Measurements from ENCODE around the gene ULK3.

ULK3 gene

DNA sequence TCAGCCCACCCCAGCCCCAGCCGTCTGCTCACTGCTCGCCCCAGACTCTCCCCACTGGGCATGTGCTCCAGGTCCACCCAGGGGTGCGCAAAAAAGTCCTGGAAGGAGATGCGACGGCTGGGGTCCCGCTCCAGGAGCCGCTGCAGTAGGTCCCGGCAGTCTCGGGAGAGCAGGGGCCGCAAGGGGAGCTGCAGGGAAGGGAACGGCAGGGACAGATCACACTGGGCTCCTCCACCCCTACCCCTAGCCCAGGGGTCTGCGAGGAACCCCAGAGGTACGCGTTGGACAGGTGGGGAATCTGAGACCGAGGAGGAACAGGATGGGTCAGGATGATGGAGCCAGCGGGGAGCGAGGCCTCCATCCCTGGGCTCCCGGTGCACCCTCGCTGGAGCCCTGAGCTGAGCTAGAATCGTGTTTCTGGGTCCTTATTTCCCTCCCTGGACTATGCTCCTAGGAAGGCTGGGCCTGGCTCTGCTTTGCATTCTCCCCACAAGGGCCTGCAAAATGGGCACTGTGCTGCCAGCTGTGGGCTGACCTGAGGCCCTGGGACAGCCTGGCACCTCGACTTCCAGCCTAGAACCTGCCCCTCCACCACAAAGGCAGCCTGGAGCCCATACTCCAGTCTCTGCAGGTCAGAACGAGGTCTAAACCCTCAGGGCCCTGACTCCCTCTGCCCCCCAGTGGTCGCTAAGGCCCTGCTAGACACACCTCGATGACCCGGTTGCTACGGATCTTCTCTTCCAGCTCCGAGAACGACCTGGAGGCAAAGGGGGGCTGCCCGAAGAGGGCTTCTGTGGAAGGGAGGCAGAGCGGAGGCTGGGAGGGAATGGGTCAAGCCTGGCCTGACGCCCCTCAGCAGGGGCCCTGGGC lies 3.2 kb downstream of the ULK3 start:
- no peak for DNase-seq

DNA sequence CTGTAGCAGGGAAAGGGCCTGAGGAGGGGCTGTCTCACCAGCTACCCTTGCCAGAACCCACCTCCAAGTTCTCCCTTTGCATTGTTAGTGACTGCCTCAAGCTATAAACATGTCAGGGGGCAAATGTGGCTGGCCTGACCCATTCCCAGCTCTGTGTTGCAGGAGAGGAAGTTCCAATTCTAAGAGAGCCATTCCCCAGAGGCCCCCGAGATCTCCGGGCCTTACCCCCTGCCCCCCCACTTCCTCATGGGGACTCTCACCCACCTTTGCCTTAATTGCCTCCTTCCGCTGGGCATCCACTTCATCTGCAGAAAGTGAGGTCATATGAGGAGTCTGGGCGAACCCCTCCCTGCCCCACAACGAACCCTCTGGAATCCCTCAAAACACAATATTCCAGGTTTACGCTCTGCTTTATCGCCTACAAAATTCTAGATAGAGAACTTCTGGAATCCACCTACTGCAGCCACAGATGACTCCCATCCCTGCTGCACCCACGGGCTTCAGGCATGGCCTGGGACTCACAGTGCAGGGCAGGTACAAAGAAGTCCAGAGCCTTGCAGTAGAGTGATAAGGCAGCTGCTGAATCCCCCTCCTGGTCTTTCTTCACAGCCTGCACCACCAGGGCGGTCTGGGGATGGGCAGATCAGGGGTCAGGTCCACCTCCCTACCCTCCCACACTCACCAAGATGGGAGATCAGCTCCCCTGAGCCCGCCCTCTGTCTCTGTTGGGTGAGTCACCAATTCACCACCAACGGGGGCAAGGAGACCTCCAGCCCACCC lies 4.0 kb downstream of the ULK3 start:
- DNase-seq = no peak

DNA sequence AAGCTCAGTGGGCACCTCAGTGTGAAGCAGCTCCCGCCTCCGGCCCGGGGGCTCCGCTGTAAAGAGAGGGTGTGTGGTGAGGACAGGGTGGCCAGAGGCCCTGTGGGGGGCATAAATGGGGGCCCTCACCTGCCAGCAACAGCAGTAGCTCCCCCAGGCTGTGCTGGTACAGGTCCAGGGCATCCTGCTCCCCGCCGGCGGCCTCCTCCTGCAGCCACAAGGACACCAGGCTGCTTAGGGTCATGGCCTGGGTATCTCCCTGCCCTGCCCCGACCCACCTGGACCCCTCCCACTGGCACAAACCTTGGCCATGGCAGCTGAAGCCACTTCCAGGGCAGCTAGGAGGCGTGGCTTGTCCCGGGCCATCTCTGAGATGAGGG lies 4.8 kb downstream of the ULK3 start:
- DNase-seq = no peak

DNA sequence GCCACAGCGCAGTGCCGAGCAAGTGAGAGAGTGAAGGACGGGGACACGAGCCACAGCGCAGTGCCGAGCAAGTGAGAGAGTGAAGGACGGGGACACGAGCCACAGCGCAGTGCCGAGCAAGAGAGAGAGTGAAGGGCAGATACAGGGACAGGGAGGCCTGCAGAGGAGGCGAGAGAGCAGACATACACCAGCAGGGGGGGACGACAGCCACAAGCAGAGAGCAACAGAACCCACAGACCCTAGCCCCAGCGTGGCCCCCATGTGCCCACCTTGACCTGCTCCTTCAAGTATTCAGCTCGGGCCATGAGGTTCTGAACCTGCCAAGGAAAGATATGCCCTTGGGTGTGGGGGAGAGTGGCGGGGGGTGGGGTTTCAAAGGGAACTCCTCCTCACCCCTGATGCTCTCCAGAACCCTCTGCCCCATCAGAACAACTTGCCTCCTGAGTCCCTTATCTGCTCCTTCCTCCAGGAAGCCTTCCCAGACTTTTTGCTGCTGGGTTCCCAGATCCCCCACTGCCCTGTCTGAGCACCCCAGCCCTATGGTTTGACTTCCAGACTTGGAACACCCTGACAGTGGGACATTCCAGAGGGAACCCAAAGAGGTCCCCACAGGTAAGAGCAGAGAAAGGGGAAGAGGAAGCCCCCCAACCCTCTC lies 5.3 kb downstream of the ULK3 start:
- no peak for DNase-seq

DNA sequence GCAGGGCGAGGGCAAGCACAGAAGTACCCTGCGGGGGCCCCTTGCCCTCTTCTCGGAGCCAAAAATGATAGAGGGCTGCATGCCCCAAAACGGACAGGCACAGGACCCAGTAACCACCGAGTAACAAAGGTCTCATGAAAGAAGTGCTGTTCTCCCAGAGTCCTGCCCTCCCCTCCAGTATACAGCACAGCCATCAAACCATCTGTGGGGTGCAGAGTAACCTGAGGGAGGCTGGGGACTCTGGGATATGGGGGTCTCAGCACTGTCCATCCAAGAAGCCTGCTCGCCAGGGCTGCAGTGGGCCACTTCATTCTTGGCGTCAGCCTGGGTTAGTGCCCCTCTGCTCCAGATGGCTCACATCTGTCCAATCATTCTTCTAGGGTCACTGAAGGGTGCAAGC lies 6.1 kb downstream of the ULK3 start:
- no peak for DNase-seq

DNA sequence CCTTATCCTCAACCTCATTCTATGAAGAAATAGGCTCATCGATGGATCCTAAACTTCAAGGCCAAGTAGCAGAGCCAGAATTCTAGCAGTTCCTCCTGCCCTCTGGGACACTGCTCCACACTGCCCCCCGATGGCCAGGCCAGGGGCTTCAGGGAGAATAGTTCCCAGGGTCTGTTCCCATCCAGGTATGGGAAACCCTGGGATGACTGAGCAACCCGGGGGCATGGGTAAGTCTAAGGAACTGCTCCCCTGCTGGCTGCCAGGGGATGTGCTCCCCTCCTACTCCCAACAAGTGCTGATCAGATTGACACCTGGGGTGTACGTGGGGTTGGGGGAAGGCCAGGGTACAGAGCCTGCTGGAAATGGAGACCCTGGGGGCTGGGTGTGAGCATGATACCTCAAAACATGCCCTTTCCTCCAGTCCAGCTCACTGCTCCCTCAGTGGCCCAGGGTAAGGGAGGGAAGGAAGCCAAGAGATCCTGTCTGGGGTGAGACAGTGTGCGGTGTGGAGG lies 7.6 kb downstream of the ULK3 start:
- peak; percentile 35 to 37 for DNase-seq

DNA sequence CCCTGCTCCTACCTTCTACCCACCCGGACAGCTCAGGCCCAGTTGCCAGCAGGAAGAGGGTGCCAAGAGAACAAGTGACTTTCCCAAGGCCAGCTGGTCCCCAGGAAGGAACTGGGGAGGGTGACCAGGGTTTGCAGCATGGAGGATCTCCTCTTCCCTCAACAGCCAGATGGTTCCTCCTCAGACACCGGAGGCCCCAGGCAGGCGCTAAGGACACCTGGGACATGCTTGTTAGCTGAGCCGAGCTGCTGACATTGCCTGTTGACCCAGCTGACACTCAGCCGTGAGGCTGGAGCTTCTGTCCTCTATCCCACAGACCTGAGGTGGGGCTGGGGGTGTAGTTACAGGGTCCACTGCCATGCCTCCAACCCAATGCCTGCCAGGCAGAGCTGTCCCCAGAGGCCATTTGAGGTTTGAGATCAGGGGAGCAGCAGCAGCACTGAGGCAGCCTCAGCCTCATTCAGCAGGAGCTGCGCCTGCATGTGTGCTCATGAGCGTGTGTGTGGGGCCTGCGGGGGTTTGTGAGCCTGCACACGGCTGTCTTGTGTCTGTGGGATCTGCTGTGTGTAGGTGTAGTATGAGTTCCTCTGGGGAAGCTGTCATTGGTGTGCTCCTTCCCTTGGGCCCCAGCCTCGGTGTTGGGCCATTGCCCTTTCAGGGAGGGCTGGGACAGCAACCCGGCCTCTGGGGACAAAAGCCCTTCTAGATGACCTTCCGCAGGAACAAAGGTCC lies 9.4 kb downstream of the ULK3 start:
- DNase-seq = no peak

DNA sequence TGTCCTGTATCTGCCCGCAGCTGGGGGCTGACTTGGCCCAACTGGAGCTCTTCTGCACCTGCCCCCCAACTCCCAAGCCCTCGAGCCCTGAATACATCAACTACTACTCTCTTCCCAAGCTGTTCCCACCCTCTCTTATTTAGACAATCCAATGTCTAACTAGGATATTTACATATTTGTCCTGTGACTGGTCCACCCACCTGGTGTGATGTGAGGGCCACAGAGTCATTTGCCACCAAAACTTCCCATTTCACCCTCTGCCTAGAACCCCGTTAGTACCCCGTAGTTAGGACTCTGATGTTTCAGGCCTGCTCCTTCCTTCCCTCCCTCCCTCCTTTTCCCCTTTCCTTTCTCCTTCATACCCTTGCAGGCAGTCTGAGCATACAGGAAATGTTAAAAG lies 10.1 kb downstream of the ULK3 start:
- DNase-seq = no peak

DNA sequence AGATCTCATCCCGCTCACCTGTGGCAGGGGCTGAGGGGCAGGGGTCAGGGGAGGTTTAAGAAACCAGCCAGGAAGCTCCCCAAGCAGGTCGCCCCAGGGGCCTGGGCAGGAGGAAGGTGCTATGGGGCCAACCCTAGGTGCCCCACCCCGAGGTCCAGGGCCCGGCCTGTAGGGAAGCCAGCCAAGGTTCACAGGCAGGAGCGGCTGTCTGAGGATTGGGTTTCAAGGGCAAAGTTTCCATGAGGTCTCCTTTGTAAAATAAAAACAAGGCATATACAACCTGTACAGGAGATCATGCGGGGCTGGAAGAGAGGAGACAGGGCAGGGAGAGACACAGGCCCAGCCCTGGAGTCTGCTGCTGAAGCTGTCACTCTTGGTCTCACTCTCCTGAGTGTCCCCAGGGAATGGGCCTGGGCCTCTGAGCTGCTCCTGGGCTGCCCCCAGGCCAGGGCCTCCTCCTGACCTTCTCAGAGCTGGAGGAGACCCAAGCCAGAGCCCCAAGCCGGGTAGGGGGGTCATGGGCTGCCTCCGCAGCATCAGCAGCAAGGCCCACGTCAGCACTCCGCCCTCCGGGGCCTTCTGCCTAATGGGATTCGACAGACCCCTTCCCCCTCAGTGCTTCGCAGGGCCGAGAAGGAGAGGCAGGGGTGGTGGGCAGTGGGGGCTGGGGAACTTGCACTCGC lies 11.0 kb downstream of the ULK3 start:
- no peak for DNase-seq

DNA sequence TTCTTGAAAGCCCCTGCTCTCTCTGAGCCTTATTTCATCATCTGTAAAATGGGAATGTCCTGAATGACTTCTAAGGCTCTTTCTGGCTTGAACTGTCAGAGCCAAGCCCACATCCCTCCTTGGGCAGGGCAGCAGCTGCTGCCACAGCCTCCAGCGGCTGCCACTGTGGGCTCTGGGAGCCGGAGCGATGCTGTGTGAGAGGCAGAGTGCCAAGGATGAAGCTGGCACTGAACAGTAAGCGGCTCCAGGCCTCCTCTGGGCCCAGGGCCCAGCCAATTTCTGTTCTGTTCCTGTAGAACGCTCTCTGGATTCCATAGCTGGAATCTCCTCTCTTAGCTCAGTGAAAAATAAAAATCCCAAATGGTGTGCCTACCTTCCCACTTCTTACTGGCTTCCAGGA lies 12.1 kb downstream of the ULK3 start:
- DNase-seq = no peak

DNA sequence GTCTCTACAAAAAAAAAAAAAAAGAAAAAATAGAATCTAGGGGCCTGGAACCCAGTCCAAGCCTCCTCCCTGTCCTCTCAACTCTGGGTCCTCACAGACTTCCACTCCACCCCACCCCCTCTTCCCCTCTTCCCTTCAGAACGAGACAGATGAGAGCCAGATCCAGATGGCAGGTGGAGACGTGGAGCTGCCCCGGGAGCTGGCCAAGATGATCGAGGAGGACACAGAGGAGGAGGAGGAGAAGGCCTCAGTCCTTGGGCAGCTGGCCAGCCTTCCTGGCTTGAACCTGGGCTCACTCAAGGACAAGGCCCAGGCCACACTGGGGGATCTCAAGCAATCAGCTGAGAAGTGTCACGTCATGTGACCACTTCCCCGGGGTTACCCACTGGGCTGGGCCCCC lies 13.0 kb downstream of the ULK3 start:
- DNase-seq = no peak

DNA sequence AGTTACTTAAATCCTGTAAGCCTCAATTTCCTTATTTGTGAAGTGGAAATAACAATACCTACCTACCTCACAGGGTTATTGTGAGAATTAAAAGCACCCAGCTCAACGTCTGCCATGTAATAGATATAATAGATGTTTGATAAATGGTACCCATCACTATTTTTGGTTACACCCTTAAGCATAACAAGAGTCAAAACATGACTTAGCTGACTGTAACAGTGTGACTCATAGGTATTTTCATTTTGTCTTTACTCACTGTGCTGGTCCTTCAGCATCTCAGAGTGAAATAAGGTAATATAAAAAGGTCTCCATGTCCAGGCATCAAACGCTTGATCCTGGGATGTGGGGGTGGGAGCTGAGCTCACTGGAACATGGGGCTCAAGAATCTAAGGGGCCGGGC lies 13.5 kb downstream of the ULK3 start:
- DNase-seq = no peak

DNA sequence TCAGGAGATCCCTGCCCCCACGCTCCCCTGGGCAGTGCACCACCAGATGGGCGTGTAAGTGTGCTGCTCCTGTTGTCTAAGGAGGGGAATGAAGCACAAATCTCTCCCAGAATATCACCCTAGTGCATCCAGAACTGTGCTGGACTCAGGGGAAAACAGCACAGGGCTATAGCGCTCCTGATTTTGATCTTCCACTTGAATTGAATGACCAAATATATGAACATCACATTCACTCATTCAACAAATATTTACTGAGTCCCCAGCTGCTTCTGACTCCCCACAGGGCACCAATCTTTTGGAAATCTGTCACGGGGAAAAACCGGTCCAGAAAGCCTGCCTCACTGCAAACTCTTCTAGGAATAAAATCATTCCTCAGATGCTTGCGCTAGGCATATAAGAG lies 14.1 kb downstream of the ULK3 start:
- DNase-seq = no peak

DNA sequence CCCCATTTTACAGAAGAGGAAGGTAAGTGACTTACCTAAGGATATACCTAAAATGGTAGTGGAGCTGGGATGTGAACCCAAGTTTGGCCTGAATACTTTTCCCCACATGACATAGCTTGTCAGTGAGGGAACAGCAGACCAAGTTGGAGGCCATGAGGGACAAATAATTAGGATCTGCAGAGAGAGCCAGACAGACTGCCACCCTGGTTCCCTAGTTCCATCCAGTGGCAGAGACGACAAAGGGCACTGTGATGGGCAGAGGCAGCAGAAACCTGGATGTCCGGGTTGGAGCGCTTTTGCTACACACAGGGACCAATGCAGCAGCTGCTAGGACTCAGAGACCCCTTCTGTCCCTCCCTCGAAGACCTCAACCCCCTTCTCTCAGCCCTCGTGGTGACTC lies 15.3 kb downstream of the ULK3 start:
- DNase-seq = no peak

DNA sequence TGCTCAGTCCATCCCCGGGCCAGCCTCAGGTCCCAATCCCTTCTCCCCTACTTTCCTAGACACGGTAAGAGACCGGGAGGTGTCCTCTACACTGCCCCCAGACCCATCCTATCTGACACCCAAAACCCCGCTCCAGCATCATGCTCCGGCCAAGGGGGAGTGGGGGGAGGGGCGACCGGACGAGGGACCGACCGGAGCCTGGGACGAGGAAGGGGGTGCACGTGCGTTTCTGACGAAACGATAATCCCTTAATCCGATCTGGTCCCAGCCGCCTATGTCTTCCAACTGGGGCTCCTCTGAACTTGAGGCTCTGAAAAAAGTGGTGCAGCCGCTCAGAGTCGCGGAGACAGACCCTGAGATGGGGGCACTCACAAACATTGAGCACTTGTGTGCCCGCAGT lies 16.0 kb downstream of the ULK3 start:
- DNase-seq = no peak

DNA sequence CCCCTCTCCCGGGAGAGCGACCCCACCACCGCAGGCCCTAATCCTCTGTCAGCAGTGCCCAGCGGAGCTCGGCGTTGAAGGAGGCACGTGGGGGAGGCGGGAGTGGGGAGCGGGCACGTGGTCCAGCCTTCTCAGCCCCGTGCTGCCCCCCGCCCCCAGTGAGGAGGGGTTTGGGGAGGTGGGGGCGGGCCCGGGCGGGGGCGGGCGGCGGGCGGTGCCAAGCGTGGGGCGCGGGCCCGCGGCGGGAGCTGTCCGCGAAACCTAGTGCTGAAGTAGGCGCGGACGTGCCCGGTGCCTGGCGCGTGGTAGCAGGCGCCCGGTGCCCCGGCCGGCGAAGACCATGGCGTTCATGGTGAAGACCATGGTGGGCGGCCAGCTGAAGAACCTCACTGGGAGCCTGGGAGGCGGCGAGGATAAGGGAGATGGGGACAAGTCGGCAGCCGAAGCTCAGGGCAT lies 16.6 kb downstream of the ULK3 start, which contains the start of gene CPLX3:
Gene CPLX3, plus strand, starts transcription at position 264 of the 456 bp plus-strand sequence. Its CDS starts 77 bp downstream, at position 341.
- DNase-seq = peak; percentile 22 to 23

DNA sequence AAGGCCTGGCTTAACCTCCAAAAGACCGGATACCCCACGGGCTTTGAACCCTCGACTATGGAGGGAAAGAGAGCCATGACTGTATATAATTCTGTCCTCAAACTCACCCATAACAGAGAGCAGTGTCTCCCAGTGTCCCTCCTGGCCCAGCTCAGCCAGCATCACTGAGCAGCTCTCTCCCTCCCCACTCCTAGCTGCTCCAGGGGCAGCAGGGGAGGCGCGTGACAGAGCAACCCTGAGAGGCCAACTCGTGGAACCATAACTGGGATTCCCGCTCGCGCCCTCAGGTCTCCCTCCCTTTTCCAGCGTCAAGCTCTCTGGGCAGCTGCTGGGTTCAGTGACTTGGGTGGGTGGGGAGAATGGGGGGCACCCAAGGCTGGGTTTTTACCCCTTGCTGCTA lies 17.1 kb downstream of the ULK3 start:
- no peak for DNase-seq

DNA sequence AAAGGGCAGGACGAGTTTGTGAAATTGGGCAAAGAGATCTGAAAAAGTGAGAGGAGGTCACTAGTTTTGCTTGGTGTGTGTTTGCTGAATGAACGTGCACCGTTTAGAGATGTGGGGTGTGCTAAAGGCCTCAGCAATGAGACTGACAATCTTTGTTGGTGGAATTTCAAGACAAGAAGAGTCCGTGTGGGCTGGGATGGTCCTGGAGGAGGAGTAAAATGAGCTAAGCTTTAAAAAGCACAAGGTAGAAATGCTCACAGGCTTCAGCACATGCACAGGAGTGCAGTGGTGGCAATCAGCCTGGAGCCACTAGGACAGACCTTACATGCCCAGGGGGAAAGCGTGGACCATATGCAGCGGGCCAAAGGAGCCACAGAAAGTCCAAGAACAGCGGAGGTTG lies 18.0 kb downstream of the ULK3 start:
- DNase-seq = no peak

DNA sequence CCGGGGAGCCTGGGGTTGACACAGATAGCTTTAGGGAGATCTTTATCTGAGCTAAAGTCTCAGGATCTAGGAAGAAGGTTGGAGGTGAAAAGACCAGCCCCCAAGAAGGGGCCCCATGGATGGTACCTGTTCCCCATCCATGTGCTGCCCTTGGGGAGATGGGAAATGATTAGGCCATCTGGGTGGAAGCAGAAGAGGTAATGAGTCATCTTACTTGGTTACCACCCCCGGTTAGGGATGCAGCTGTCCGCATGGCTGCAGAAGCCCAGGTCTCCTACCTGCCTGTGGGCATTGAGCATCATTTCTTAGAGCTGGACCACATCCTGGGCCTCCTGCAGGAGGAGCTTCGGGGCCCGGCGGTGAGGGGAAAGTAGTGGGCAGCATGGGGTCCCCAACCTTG lies 19.6 kb downstream of the ULK3 start:
- DNase-seq = no peak

DNA sequence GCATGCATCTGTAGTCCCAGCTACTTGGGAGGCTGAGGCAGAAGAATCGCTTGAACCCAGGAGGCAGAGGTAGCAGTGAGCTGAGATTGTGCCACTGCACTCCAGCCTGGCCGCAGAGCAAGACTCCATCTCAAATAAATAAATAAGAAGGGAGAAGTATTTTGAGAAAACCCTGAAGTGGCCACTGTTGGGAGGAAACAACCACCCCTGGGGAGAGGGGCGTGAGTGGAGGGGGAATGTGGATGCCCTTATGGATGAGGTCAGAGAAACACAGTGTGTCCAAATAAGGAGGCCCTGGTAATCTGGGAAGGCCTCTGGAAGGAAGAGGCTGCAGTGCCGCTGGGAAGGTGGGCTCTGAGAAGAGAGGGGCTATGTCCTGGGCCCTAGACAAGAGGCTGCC lies 20.7 kb downstream of the ULK3 start:
- no peak for DNase-seq

DNA sequence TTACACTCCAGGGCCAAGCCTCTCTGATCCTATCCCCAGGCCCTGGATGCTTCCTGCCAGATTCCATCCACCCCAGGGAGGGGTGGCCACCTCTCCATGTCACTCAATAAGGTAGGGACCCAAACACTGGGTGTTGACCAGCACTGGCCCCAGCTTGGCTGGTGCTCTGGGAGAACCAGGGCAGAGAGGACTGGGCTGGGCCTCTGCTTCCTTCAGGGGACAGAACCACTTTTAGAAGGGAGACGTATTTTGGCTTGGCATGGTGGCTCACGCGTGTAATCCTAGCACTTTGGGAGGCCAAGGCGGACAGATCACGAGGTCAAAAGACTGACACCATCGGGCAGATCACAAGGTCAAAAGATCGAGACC lies 21.2 kb downstream of the ULK3 start:
- DNase-seq = no peak

All from activated CD4-positive, alpha-beta T cell treated with anti-CD3 and anti-CD28 coated beads, Interleukin-2, amount 50 U/mL, for 4 hours (primary cell).